ENCODE measurements around the gene SLC8A1.

The SLC8A1 gene

DNA sequence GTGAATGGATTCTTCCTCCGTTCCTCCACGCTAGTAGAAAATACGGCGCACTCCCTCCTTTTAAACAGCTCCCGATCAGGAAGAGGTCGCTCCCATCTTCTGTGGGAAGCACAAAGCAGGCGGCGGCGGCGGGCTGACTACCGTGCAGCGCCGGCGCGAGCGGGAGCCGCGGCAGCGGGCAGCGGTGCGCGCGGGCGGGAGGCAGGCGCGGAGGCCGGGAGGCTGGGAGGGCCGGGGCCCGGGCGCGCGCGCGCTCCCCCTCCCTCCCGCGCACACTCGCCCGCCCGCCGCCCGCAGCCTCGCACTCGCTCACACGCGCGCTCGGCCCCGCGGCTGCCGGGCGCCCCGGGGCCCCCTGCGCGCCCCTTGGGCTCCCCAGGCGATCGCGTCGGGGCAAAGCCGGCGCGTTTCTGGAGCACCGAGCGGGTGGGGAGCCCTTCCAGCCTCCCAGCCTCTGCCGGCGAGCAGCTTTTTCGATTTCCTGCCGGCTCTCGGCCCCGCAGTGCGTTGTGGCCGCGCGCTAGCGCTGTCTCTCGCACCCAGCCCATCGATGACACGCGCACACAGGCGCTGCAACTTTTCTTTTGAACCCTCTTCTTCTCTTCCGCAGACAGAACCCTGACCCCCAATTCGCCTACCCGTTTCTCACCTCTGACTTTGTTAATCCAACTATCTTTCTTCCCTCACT lies at the start of gene SLC8A1:
Gene SLC8A1 (minus strand): TSS at position 173 of the 688 bp plus-strand sequence.
- no peak for FAIRE-seq

- no peak for FAIRE-seq
Observed at GRCh38 chr2:40499437-40499836, 47.5 kb upstream of the SLC8A1 start.

DNA sequence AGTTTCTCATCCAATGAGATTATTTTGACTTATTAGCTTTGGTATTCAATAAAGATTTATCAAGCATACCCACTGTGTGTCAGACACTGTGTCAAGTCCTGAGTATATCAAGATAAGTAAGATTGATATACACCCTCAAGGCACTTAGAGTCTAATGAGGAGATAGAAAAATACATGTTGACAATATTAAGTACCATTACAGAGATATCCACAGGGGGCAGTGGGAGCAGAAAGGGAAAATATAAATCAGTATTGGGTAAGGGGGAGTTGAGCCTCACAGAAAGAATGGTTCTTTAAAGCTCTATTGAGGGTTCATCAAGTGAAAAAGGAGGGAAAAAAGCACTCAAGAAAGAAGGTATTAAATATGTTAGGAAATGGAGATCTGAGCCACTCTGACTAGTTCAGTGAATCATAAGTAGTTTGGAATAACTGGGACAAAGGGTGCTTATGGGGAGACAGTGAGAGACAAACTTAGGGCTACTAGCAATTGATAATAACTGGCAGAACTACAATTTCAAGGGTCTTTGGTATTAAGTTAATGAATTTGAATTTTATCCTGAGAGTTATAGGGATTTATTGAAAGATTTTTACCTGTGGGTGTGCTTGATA lies 45.5 kb upstream of the SLC8A1 start:
- no peak for FAIRE-seq

DNA sequence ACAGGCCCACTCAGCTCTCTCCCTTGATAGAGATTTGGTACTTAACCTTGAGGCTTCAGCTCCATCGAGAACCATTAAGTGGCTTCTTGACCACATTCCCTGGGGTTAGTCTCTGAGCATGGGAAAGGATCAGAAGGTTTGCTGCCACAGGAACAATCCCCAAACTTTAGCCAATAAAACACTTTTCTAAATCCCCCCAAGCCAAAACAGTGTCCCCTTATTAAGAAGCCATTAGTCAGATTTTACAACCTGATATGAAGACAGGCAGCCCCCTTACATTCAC lies 37.7 kb upstream of the SLC8A1 start:
- no peak for FAIRE-seq

- no peak for FAIRE-seq
Observed at GRCh38 chr2:40488927-40489677, 37.2 kb upstream of the SLC8A1 start.

GRCh38 chr2:40488101-40488601 lies 36.3 kb upstream of the SLC8A1 start:
- peak; percentile 55 for FAIRE-seq

- FAIRE-seq = peak; percentile 51
Observed at GRCh38 chr2:40487602-40488001, 35.7 kb upstream of the SLC8A1 start.

GRCh38 chr2:40485854-40486253 lies 34.0 kb upstream of the SLC8A1 start:
- FAIRE-seq = no peak

GRCh38 chr2:40485318-40485717 lies 33.4 kb upstream of the SLC8A1 start:
- no peak for FAIRE-seq

DNA sequence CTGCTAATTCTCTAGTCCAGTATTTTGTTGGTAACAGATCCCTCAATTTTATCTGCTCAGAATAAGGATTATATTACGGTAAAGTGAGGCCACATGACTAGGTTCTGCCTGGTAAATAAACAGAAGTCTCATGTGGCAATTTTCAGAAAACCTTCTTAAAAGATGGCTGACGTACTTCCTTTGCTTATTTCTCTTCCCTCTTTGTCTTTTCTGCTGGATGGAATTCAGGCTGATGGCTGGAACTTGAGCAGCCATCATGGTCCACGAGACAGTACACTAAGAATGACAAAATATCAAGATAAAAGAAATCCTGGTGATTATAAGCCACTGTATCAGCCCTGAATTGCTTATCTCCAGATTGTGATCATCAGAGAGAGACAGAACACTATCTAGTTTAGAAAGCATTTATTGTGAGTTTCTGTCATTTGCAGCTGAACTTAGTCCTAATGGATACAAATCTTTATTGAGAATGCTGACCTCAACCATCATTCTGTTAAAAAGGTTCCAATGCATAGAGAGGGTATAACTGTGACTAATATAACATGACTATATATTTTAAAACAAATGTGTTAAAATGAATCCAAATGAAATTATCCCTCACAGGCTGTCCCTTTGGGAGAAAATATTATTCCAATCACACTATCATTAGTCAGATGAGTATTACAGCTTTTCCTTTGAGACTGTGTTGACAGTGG lies 31.8 kb upstream of the SLC8A1 start:
- FAIRE-seq = no peak

- FAIRE-seq = no peak
Observed at GRCh38 chr2:40480596-40480995, 28.7 kb upstream of the SLC8A1 start.

DNA sequence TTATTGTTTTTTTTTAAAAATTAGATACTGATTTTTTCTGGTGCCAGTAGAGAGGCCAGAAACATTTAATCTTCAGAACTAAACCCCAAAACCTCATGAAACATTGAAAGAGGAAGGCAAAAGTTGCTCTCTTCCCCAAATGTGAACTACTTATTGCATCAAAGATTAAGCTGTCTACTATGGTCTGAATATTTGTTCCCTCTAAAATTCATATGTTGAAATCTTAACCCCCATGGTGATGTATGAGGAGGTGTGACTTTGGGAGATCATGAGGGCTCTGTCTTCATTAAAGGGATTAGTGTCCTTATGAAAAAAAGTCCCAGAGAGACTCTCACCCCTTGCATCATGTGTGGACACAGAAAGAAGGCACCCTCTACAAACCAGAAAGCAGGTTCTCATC lies 28.2 kb upstream of the SLC8A1 start:
- no peak for FAIRE-seq

- no peak for FAIRE-seq
Observed at GRCh38 chr2:40477361-40477760, 25.5 kb upstream of the SLC8A1 start.

GRCh38 chr2:40476436-40476835 lies 24.5 kb upstream of the SLC8A1 start:
- FAIRE-seq = no peak

DNA sequence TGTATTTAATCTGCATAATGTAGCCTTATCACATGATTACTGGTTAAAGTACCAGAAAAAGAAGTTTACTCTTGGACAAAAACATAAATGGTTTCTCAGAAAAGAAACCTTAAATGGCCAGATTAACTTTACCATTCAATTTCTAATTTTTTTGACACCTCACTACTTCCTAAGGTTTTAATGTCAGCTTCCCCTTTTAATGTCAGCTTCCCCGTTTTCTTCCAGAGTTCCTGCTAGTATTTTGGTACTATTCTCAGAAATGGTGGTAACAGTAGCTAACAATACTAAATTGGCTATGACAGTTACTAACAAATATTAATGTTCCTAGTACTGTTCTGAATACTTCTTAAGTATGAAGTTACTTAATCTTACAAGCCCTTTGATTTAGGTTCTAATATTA lies 22.4 kb upstream of the SLC8A1 start:
- no peak for FAIRE-seq

- FAIRE-seq = no peak
Observed at GRCh38 chr2:40471866-40472265, 20.0 kb upstream of the SLC8A1 start.

GRCh38 chr2:40470822-40471813 lies 19.2 kb upstream of the SLC8A1 start:
- FAIRE-seq = no peak

GRCh38 chr2:40466935-40467572 lies 15.2 kb upstream of the SLC8A1 start:
- no peak for FAIRE-seq

GRCh38 chr2:40466332-40466906 lies 14.5 kb upstream of the SLC8A1 start:
- FAIRE-seq = no peak

DNA sequence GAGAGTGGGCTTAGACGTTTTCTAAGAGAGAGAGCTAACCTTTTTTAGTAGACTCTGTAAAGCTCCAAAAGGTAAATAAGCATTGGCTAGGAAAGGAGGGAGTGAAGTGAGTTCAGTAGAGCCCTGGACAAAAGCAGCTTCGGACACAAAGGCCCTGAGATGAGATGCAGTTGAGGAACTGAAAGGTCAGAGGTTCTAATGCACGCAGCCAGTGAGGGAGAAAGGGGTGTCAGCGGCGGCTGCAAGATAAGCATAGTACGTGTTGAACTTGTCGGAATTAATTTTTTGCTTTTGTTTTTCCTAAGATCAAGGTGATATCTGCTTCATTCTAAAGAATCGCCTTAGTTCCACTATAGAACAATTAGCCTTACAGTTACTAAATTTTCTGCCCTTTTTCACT lies 11.2 kb upstream of the SLC8A1 start:
- no peak for FAIRE-seq

DNA sequence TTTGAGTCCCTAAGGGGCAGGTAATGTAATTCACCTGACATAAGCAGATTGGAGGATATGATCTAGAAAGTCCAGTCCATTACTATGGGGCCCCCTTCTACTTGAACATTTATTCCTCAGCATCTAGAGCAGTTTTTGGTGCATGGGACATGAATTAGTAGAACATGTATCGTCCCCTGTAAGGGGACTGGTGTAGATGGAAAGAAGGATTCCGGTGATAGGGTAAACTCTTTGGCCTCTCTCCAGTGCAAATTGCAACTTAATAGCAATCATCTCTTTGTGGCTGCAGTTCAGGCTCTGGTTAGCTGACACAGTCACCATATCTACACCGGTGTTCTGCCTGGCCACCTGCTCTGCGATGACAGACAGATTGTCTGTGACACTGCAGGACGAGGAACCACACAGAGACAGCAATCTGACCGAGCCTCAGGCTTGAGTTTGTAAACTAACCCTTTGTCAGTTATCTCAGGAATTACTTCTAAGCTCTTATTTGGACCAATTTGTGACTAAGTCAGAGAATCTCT lies 6.4 kb upstream of the SLC8A1 start:
- no peak for FAIRE-seq
